ENCODE data around the gene CPM.

CPM gene

GRCh38 chr12:68878283-68878682 is 54.7 kb downstream of the CPM start:
- DNase-seq (ENCODE audit: low read depth in 2 of 2): no peak

- no peak for DNase-seq (ENCODE audit: low read depth in 2 of 2)
Observed at GRCh38 chr12:68877583-68877982, 55.4 kb downstream of the CPM start.

DNA sequence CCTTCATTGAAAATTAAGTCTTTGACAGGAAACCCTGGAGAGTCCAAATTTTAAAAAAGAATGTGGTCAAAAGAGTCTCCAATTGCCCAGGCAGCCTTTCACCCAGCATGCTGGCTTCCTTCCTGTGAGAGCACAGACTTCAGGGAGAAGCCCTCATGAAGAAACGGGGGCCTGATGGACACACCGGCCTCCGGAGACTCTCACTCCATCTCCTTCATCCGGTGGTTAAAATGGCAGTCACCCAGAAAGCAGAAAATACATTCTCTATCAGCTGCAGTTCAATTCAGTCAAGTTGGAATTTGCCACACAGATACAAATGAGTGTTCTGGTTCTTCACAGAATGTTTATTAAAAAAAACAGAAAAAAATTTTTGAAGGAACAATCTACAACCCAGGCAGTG is 56.5 kb downstream of the CPM start:
- no peak for DNase-seq (ENCODE audit: low read depth in 2 of 2)

GRCh38 chr12:68873316-68873715 is 59.7 kb downstream of the CPM start:
- no peak for DNase-seq (ENCODE audit: low read depth in 2 of 2)

DNA sequence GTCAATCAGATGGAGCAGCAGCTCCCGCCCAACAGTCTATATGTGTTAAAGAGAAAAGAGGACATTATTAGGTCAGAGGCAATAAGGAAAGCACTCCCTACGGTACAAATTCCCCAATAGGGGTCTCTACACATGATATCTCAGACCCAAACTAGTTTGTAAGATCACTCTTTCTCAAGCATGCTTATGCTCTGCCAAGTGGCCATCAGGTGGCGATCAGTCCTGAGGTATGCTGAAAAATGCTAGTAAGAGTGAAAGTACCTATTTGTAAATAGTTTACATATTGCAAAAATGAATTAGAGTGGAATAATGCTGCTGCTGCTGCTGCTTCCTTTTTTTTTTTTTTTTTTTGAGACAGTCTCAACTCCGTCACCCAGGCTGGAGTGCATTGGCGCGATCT is 61.0 kb downstream of the CPM start:
- DNase-seq (ENCODE audit: low read depth in 2 of 2): no peak

- no peak for DNase-seq (ENCODE audit: low read depth in 2 of 2)
Observed at GRCh38 chr12:68871396-68871795, 61.6 kb downstream of the CPM start.

GRCh38 chr12:68870443-68870842 is 62.5 kb downstream of the CPM start:
- DNase-seq (ENCODE audit: low read depth in 2 of 2): no peak

DNA sequence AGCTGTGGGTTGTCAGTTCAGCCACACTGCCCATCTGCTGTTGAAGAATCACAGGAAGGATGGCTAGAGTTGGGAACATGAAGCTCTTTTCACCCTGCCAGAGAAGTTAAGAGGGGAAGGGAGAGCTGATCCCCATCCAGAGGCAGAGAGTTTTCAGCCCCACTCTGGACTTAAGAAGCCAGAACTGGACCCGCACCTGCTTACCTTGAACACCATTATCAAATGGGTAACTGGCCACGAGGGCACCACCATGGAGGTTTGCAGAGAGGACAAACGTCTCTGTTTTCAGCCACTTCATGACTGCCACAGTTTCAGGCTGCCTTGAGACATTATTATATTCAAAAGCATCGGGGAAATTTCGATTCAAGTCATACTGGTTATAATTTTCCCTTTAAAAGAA is 63.0 kb downstream of the CPM start:
- DNase-seq (ENCODE audit: low read depth in 2 of 2): no peak

- no peak for DNase-seq (ENCODE audit: low read depth in 2 of 2)
Observed at GRCh38 chr12:68868043-68868790, 64.8 kb downstream of the CPM start.

DNA sequence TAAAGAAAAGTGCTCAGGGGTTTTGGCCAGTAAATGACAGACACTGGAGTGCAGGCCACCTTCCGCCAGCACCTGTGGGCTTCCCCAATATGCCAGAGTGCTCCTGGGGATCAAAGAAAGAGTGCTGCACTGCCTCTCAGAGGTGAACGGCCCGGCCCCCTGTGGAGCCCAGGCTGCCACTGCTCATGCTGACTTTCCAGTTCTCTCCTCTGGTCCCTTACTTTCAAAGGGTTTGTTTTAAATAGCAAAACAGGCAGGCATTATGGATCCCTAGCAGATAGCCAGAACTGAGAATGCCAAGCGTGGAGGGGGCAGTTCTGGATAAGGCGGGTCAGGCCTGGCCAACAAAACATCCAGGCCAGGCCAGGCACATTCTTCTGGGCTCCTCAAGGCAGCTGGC is 65.4 kb downstream of the CPM start:
- no peak for DNase-seq (ENCODE audit: low read depth in 2 of 2)

DNA sequence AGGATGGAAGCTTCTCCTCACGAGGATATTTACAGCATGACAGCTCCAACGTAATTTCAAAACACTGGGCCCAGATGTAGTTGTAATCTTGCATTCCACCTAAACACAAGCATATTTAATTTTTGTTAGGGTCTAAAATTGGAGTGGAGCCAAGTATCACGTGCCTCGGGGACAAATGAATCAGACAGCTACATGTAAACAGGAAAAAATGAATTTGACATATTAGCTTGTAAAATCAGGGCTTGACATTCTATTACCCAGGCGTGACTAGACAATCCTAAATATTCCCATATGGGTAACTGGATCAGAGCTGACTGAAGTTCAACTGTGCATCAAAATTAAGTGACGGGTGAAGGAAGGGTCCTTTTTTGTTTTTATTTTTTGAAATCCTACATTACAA is 66.0 kb downstream of the CPM start:
- no peak for DNase-seq (ENCODE audit: low read depth in 2 of 2)

GRCh38 chr12:68865399-68866164 is 67.4 kb downstream of the CPM start:
- DNase-seq (ENCODE audit: low read depth in 2 of 2): no peak

GRCh38 chr12:68864604-68865003 is 68.4 kb downstream of the CPM start:
- no peak for DNase-seq (ENCODE audit: low read depth in 2 of 2)

GRCh38 chr12:68863886-68864454 is 69.0 kb downstream of the CPM start:
- DNase-seq (ENCODE audit: low read depth in 2 of 2): peak in 1 of 2 donors; percentile 19

DNA sequence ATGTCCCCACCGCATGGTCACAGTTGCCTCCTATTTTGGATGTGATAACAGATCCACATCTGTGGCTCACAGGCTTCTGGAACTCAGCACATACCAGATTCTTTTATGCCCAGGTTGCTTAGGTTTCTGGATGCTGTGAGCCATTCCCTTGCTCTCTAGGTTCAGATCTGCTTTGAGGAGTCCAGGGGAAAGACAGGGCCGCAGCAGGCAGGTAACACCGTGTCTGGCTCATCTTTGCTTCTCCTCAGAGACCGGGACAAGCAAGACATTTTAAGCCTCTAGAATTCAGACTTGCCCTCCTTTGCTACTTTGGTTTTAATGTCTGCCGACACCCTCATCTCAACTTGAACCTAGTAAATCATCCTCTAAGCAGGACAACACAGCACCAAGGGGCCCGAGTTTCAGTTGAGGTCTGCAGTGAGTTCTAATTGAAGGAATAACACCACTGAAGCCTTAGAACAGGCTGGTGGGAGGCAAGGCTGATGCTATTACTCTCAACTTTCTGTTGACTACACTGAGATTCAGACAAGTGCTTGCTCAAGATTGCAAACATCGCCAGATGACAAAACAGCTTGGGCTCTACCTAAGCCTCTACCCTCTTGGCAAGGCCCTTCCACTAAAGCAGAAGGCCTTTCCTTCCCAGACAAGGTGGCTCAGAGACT is 69.7 kb downstream of the CPM start:
- no peak for DNase-seq (ENCODE audit: low read depth in 2 of 2)

DNA sequence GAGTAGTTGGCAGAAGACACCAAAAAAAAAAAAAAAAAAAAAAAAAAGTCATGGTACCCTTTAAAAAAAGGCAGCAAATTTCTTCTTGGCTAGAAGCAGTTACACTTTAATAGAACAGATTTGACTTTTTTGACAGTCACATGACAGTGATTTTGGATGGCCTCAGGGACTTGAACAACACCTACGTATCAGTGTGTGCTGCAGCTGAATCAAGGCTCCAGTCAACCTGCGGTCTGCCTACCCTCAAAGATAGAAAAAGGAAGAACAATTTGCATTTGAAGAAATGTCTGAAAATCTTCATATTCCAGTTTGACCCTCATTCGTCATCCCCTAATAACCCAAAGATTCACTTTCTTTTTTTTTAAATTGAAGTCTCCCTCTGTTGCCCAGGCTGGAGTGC is 71.1 kb downstream of the CPM start:
- DNase-seq (ENCODE audit: low read depth in 2 of 2): no peak

DNA sequence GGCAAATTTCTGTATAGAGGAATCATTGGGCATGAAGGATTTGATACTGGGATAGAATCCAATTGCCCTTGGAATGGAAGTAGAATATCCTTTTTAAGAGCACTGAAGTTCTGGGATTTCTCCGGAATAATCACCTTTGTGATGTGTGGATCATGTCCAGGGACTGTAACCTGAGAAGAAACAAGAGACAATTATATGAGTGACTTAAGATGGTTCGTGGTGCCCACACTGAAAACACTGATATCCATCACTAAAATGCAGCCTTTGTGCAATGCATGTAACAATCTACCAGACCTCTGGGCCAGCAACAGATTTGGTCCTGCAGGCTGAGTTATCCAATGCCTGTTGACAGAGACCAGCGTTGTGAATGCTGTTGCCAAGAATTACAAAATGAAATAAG is 76.5 kb downstream of the CPM start:
- no peak for DNase-seq (ENCODE audit: low read depth in 2 of 2)

- no peak for DNase-seq (ENCODE audit: low read depth in 2 of 2)
Observed at GRCh38 chr12:68855771-68856170, 77.2 kb downstream of the CPM start.

GRCh38 chr12:68855111-68855510 is 77.9 kb downstream of the CPM start:
- no peak for DNase-seq (ENCODE audit: low read depth in 2 of 2)

- no peak for DNase-seq (ENCODE audit: low read depth in 2 of 2)
Observed at GRCh38 chr12:68854554-68854953, 78.4 kb downstream of the CPM start.

GRCh38 chr12:68854078-68854468 is 78.9 kb downstream of the CPM start:
- no peak for DNase-seq (ENCODE audit: low read depth in 2 of 2)

GRCh38 chr12:68853396-68854077 is 79.4 kb downstream of the CPM start:
- DNase-seq (ENCODE audit: low read depth in 2 of 2): no peak

Measured in activated CD4-positive, alpha-beta T cell treated with anti-CD3 and anti-CD28 coated beads for 24 hours (primary cell).